Stimulated activated CD8-positive, alpha-beta memory T cell treated with anti-CD3 and anti-CD28 coated beads, Interleukin-4, amount 100 ng/mL, for 1 hour (primary cell): ENCODE data around the gene WASHC3.

Experiments
- DNase-seq, 2 donors: peaks; one replicate each; pipeline ENCODE4 v3.0.0-alpha.2; 2020; ENCODE audit warnings: low read depth in 2 of 2, low spot score in 1 of 2

Gene WASHC3

GRCh38 chr12:101982307-101982706 is 79.5 kb downstream of the WASHC3 start:
- no peak for DNase-seq

GRCh38 chr12:101981868-101982267 is 79.9 kb downstream of the WASHC3 start:
- no peak for DNase-seq

GRCh38 chr12:101968770-101969169 is 93.0 kb downstream of the WASHC3 start:
- no peak for DNase-seq

- DNase-seq = no peak
Observed at GRCh38 chr12:101967506-101967905, 94.3 kb downstream of the WASHC3 start.

GRCh38 chr12:101966496-101966895 is 95.3 kb downstream of the WASHC3 start:
- no peak for DNase-seq

- DNase-seq = no peak
Observed at GRCh38 chr12:101963697-101964096, 98.1 kb downstream of the WASHC3 start.
